GM19468 (cell line): ENCODE results near the gene SERTAD2.

ENCODE experiments used
- ATAC-seq: cut with Tn5 transposase; IDR thresholded peaks from one replicate; pipeline ENCODE4 v1.9.1; 2021; ENCODE audit warnings: mild to moderate bottlenecking, moderate library complexity, moderate number of reproducible peaks; ENCODE audit not compliant: unreplicated experiment; ENCODE audit errors: extremely low read depth

SERTAD2 gene

GRCh38 chr2:64677530-64677929 lies 23.8 kb upstream of the SERTAD2 start:
- ATAC-seq, result no peak

GRCh38 chr2:64675860-64676259 lies 22.1 kb upstream of the SERTAD2 start:
- ATAC-seq, result no peak

- ATAC-seq, result no peak
Observed at GRCh38 chr2:64672708-64673107, 19.0 kb upstream of the SERTAD2 start.

GRCh38 chr2:64670047-64670446 lies 16.3 kb upstream of the SERTAD2 start:
- ATAC-seq, result no peak

GRCh38 chr2:64669288-64669687 lies 15.6 kb upstream of the SERTAD2 start:
- no peak for ATAC-seq

- no peak for ATAC-seq
Observed at GRCh38 chr2:64668542-64668941, 14.8 kb upstream of the SERTAD2 start.

GRCh38 chr2:64667535-64667934 lies 13.8 kb upstream of the SERTAD2 start:
- no peak for ATAC-seq

GRCh38 chr2:64666810-64667438 lies 13.2 kb upstream of the SERTAD2 start:
- ATAC-seq, result no peak

GRCh38 chr2:64665709-64666108 lies 12.0 kb upstream of the SERTAD2 start:
- ATAC-seq, result no peak

GRCh38 chr2:64663402-64663801 lies 9.7 kb upstream of the SERTAD2 start:
- no peak for ATAC-seq

- no peak for ATAC-seq
Observed at GRCh38 chr2:64661741-64662169, 8.0 kb upstream of the SERTAD2 start.

- ATAC-seq, result no peak
Observed at GRCh38 chr2:64659252-64659651, 5.5 kb upstream of the SERTAD2 start.

GRCh38 chr2:64658269-64658668 lies 4.6 kb upstream of the SERTAD2 start:
- no peak for ATAC-seq

GRCh38 chr2:64657411-64657810 lies 3.7 kb upstream of the SERTAD2 start:
- ATAC-seq, result no peak

GRCh38 chr2:64656379-64656778 lies 2.7 kb upstream of the SERTAD2 start:
- no peak for ATAC-seq

- ATAC-seq, result no peak
Observed at GRCh38 chr2:64655873-64656272, 2.2 kb upstream of the SERTAD2 start.

GRCh38 chr2:64655018-64655664 lies 1.4 kb upstream of the SERTAD2 start:
- ATAC-seq, result no peak

GRCh38 chr2:64654063-64654811 lies 524 bp upstream of the SERTAD2 start:
- peak; percentile 15 for ATAC-seq

- ATAC-seq, result no peak
Observed at GRCh38 chr2:64652231-64653108, 1.2 kb downstream of the SERTAD2 start.

- no peak for ATAC-seq
Observed at GRCh38 chr2:64651590-64651989, 2.1 kb downstream of the SERTAD2 start.
